IMR-90 (cell line): ENCODE results near the gene DNAH3. TPM values are rescaled to one million over a fixed set of nuclear protein-coding genes. Genes with fewer than 3 reads are reported as not detected.
"Not testable (repeated sequence)": the region's sequence is repeated elsewhere in the genome, so short reads cannot be mapped to it uniquely, and the experiment has no call there.

Experiments
- ATAC-seq: fragments of 200-7000 bp; cut with Tn5 transposase; 2 replicates; pipeline ENCODE4 v1.9.1; 2020; ENCODE audit warnings: low read depth, mild to moderate bottlenecking, moderate library complexity
- BruUV-seq: library from RNA; stranded (reverse); fragments of 400-500 nt; replicated peaks from 2 replicates; lab custom pipeline; 2021; lab: Mats Ljungman, UMichigan
- CTCF ChIA-PET: fragments of 300-600 bp; formaldehyde crosslinking; extraction: SDS; loops from one replicate; lab custom pipeline; 2021; ENCODE audit warnings: antibody characterized with exemption; lab: Yijun Ruan, JAX
- POLR2A ChIA-PET: fragments of 300-600 bp; sonication (Branson Sonifier 250); formaldehyde crosslinking; loops from one replicate; lab custom pipeline; 2022; ENCODE audit warnings: antibody characterized with exemption; ENCODE audit not compliant: unreplicated experiment; lab: Charles Lee
- DNase-seq: peaks from one replicate; pipeline ENCODE4 v3.0.0; 2013
- H2AFZ ChIP-seq: replicated peaks from 2 replicates; pipeline ENCODE3; 2013; ENCODE audit warnings: low read length, mild to moderate bottlenecking; ENCODE audit not compliant: poor library complexity
- H2AK5ac ChIP-seq: 2 replicates; pipeline ENCODE4 v1.6.1; 2013; ENCODE audit warnings: low read depth, low read length, inconsistent platforms
- H2AK9ac ChIP-seq: replicated peaks from 2 replicates; pipeline ENCODE3; 2013; ENCODE audit warnings: mild to moderate bottlenecking, low read depth, low read length, moderate library complexity; ENCODE audit not compliant: poor library complexity
- H2BK120ac ChIP-seq: 2 replicates; pipeline ENCODE4 v1.6.1; 2013; ENCODE audit warnings: low read depth, low read length, inconsistent platforms
- H2BK15ac ChIP-seq: 3 replicates; pipeline ENCODE4 v1.6.1; 2013; ENCODE audit warnings: low read depth, low read length, inconsistent platforms
- H2BK20ac ChIP-seq: 2 replicates; pipeline ENCODE4 v1.6.1; 2013; ENCODE audit warnings: low read depth, mild to moderate bottlenecking, inconsistent platforms, low read length, moderate library complexity
- H2BK5ac ChIP-seq: 2 replicates; pipeline ENCODE4 v1.6.1; 2013; ENCODE audit warnings: mild to moderate bottlenecking, low read depth, low read length, inconsistent platforms; ENCODE audit not compliant: poor library complexity, severe bottlenecking
- H3K14ac ChIP-seq: replicated peaks from 2 replicates; pipeline ENCODE4 v1.6.1; 2013; ENCODE audit warnings: low read depth, low read length, inconsistent platforms
- H3K18ac ChIP-seq: 2 replicates; pipeline ENCODE4 v1.6.1; 2013; ENCODE audit warnings: low read depth, low read length, control low read depth
- H3K23ac ChIP-seq: 2 replicates; pipeline ENCODE4 v1.6.1; 2013; ENCODE audit warnings: low read depth, low read length, inconsistent platforms
- H3K27ac ChIP-seq: 2 replicates; pipeline ENCODE4 v1.5.1; 2013; ENCODE audit warnings: mild to moderate bottlenecking, control low read depth, low read length; ENCODE audit not compliant: insufficient read depth
- H3K27me3 ChIP-seq: 2 replicates; pipeline ENCODE4 v1.6.1; 2013; ENCODE audit warnings: low read length; ENCODE audit not compliant: control insufficient read depth, insufficient read depth
- H3K36me3 ChIP-seq: 2 replicates; pipeline ENCODE4 v1.6.1; 2013; ENCODE audit warnings: low read length, mixed read lengths; ENCODE audit not compliant: control insufficient read depth, insufficient read depth
- H3K4ac ChIP-seq: 2 replicates; pipeline ENCODE4 v1.6.1; 2013; ENCODE audit warnings: low read depth, low read length, inconsistent platforms
- H3K4me1 ChIP-seq: 2 replicates; pipeline ENCODE4 v1.6.1; 2013; ENCODE audit warnings: low read length, mixed read lengths; ENCODE audit not compliant: control insufficient read depth, insufficient read depth
- H3K4me2 ChIP-seq: 2 replicates; pipeline ENCODE4 v1.6.1; 2013; ENCODE audit warnings: low read depth, mild to moderate bottlenecking, control low read depth, low read length, moderate library complexity
- H3K4me3 ChIP-seq: 2 replicates; pipeline ENCODE4 v1.5.1; 2013; ENCODE audit warnings: low read depth, mild to moderate bottlenecking, control low read depth, low read length, moderate library complexity; ENCODE audit not compliant: insufficient read depth
- H3K56ac ChIP-seq: 2 replicates; pipeline ENCODE4 v1.6.1; 2013; ENCODE audit warnings: low read length, inconsistent platforms; ENCODE audit not compliant: insufficient read depth; ENCODE audit errors: extremely low read depth
- H3K79me1 ChIP-seq, 2 experiments: 2 replicates each; pipeline ENCODE4 v1.6.1; 2013; ENCODE audit warnings: low read length in 2 of 2, inconsistent platforms in 1 of 2, low read depth in 1 of 2
- H3K9ac ChIP-seq: 2 replicates; pipeline ENCODE4 v1.6.1; 2013; ENCODE audit warnings: low read depth, low read length, control low read depth
- H3K9me1 ChIP-seq: 2 replicates; pipeline ENCODE4 v1.6.1; 2013; ENCODE audit warnings: low read length, inconsistent platforms; ENCODE audit not compliant: insufficient read depth
- H3K9me3 ChIP-seq: 2 replicates; pipeline ENCODE4 v1.6.1; 2013; ENCODE audit warnings: low read length; ENCODE audit not compliant: control insufficient read depth, insufficient read depth
- H4K20me1 ChIP-seq: 2 replicates; pipeline ENCODE4 v1.6.1; 2013; ENCODE audit warnings: low read length, inconsistent platforms; ENCODE audit not compliant: insufficient read depth
- H4K5ac ChIP-seq: 2 replicates; pipeline ENCODE4 v1.6.1; 2013; ENCODE audit warnings: mild to moderate bottlenecking, low read depth, low read length, control low read depth
- H4K8ac ChIP-seq, 2 experiments: 2 replicates each; pipeline ENCODE4 v1.6.1; 2013; ENCODE audit warnings: low read depth in 2 of 2, low read length in 2 of 2, control low read depth in 1 of 2, inconsistent platforms in 1 of 2
- H4K91ac ChIP-seq: 2 replicates; pipeline ENCODE4 v1.6.1; 2013; ENCODE audit warnings: low read depth, low read length, inconsistent platforms; ENCODE audit not compliant: insufficient read depth
- BHLHE40 ChIP-seq: fragments of 150-350 bp; IDR thresholded peaks from 2 replicates; pipeline ENCODE4 v1.6.1; 2016; ENCODE audit warnings: mild to moderate bottlenecking, low read depth, low read length
- CHD1 ChIP-seq: IDR thresholded peaks from 2 replicates; pipeline ENCODE4 v1.6.1; 2012; ENCODE audit warnings: low read depth, low read length, improper control_type of control experiment
- MAZ ChIP-seq: IDR thresholded peaks from 2 replicates; pipeline ENCODE4 v1.6.1; 2012; ENCODE audit warnings: low read depth, mild to moderate bottlenecking, low read length, improper control_type of control experiment, moderate library complexity, borderline replicate concordance
- MXI1 ChIP-seq: IDR thresholded peaks from 2 replicates; pipeline ENCODE4 v1.6.1; 2012; ENCODE audit warnings: low read depth, mild to moderate bottlenecking, low read length, moderate library complexity, borderline replicate concordance
- NFE2L2 ChIP-seq: fragments of 150-350 bp; IDR thresholded peaks from 2 replicates; pipeline ENCODE4 v1.6.1; 2016; ENCODE audit warnings: low read depth, mild to moderate bottlenecking, low read length
- RAD21 ChIP-seq: IDR thresholded peaks from 2 replicates; pipeline ENCODE4 v1.6.1; 2012; ENCODE audit warnings: low read length, improper control_type of control experiment
- RCOR1 ChIP-seq: IDR thresholded peaks from 2 replicates; pipeline ENCODE4 v1.6.1; 2012; ENCODE audit warnings: mild to moderate bottlenecking, low read length, improper control_type of control experiment; ENCODE audit not compliant: insufficient replicate concordance
- WGBS, 2 experiments: methylation state at CpG; one replicate each; pipeline versions ENCODE4 v1.1.5 to v1.1.7; 2013; ENCODE audit warnings: missing lambda C conversion rate in 2 of 2; ENCODE audit not compliant: insufficient read length in 1 of 2; ENCODE audit errors: extremely low coverage in 2 of 2; 5-methylcytosine and 5-hydroxymethylcytosine counted together
- dilution Hi-C: fragments of 300-500 bp; cut with HindIII; formaldehyde crosslinking; loops from one replicate; pipeline ENCODE4 v1.14.3; 2018; ENCODE audit warnings: low sequenced_read_pairs; ENCODE audit not compliant: unreplicated experiment
- in situ Hi-C: fragments of 300-500 bp; cut with MboI; formaldehyde crosslinking; loops from 3 replicates; pipeline ENCODE4 v1.14.3; 2019; ENCODE audit warnings: low sequenced_read_pairs, inconsistent platforms, mixed read lengths
- intact Hi-C: fragments of 100-400 bp; cut with micrococcal nuclease; formaldehyde crosslinking; loops from 2 replicates; pipeline ENCODE4 v1.10.0; 2022
- polyA plus RNA-seq, 3 experiments: library from polyadenylated mRNA; depleted of rRNA; stranded (reverse); fragments of >200 nt; gene quantifications; 2 replicates each; pipeline ENCODE4 v1.2.3, GENCODE V29; 2012; ENCODE audit warnings: low replicate concordance in 1 of 3
- total RNA-seq: library from RNA; depleted of rRNA; stranded (reverse); fragments of >200 nt; gene quantifications from 2 replicates; pipeline ENCODE4 v1.2.3, GENCODE V29; 2012
- TF ChIP-seq, protein P1 (sequence below): fragments of 150-350 bp; IDR thresholded peaks from 2 replicates; pipeline ENCODE4 v1.6.1; 2017; ENCODE audit warnings: mild to moderate bottlenecking, antibody characterized with exemption, low read length, low read depth

The DNAH3 gene
- total and polyA plus RNA-seq, 2 of the 4 experiments (the other 2 are of a cell fraction) = not detected

DNA sequence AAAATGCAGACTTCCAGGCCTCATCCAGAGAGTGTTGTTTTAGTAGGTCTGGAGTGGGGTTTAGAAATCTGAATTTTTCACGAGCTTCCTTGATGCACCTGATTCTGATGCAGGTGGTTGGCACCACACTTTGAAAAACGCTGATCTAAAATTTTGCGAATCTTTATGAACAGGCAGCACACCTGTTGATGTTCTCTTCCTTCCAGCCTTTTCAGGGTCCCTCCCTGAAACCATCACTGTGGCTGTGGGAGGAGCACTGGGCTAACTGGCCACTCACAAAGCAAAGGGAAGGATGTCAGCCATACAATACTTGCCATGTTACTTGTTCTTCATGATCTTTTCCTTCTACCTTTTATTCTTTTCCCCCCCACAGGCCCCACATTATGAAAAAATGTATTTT is 22.0 kb upstream of the DNAH3 start:
- Histone ChIP-seq H3K56ac (no peak overlapping the region), H3K4me2 (no peak overlapping the region), H3K23ac (no peak overlapping the region), H2BK120ac (no peak overlapping the region), H3K18ac (no peak overlapping the region), H3K4me3 (no peak overlapping the region), H3K9me3 (no peaks in the 10 kb centered on the region), H4K8ac (no peak overlapping the region), H4K5ac (no peak overlapping the region), H2BK20ac (no peak overlapping the region), H3K4me1 (peaks cover 4% of the 10 kb centered on the region; the same call in 1 of the 2 replicates), H3K27ac (no peak overlapping the region), H4K20me1 (peaks cover 7% of the 10 kb centered on the region; the same call in 1 of the 2 replicates), H4K91ac (no peak overlapping the region), H3K27me3 (no peaks in the 10 kb centered on the region), H3K4ac (no peak overlapping the region), H2AK5ac (no peak overlapping the region), H2BK15ac (no peak overlapping the region), H3K79me1 (peaks cover 6 to 16% of the 10 kb centered on the region in 2 experiments; a peak in 3 of 4 replicates), H3K14ac (no peak overlapping the region), H2AFZ (no peak overlapping the region), H3K9ac (no peak overlapping the region), H2AK9ac (no peak overlapping the region), H3K9me1 (peaks cover 10% of the 10 kb centered on the region), H3K36me3 (peaks cover 36% of the 10 kb centered on the region), H2BK5ac (no peak overlapping the region)
- ChIA-PET CTCF (no interaction called here), POLR2A (no interaction called here)
- intact Hi-C loops = no loop called here
- in situ Hi-C loops = loop anchor here (25.0 kb wide), 1 partner anchor 1165 kb away; no protein-coding TSS in a partner anchor
- no peak for ATAC-seq
- WGBS, 2 experiments = 94% methylated on average over 2 of the region's 3 CpGs; no CpG with 5 or more reads in 1 of the 2 experiments
- no peak for DNase-seq
- no TSS peak for BruUV-seq
- no peak for TF ChIP-seq CHD1
- no peak for TF ChIP-seq MXI1
- TF ChIP-seq BHLHE40 = no peak
- TF ChIP-seq NFE2L2 = no peak
- TF ChIP-seq RAD21 = no peak
- TF ChIP-seq MAZ = no peak
- TF ChIP-seq, protein P1, sequence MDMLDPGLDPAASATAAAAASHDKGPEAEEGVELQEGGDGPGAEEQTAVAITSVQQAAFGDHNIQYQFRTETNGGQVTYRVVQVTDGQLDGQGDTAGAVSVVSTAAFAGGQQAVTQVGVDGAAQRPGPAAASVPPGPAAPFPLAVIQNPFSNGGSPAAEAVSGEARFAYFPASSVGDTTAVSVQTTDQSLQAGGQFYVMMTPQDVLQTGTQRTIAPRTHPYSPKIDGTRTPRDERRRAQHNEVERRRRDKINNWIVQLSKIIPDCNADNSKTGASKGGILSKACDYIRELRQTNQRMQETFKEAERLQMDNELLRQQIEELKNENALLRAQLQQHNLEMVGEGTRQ = no peak
- TF ChIP-seq RCOR1 = no peak
- dilution Hi-C loops = no loop called here

DNA sequence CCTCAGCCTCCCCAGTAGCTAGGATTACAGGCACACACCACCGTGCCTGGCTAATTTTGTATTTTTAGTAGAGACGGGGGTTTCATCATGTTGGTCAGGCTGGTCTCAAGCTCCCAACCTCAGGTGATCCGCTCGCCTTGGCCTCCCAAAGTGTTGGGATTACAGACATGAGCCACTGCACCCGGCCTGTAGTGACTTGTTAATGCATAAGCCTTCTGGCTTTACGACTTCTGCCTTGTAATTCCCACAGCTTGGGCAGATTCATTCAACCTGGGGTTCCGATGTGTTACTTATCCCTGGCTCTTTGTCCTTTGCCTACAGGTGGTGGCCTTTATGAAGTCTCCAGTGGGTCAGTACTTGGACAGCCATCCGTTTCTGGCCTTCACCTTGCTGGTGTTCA is 19.5 kb upstream of the DNAH3 start:
- H3K4ac ChIP-seq, H3K9ac ChIP-seq, H2AK5ac ChIP-seq, H3K9me3 ChIP-seq, DNase-seq, H2BK5ac ChIP-seq, BruUV-seq, H4K8ac ChIP-seq, H4K5ac ChIP-seq, H3K18ac ChIP-seq, ATAC-seq, H2BK15ac ChIP-seq, H2BK20ac ChIP-seq, intact Hi-C loops, H2AFZ ChIP-seq, H4K91ac ChIP-seq, H3K14ac ChIP-seq, H2AK9ac ChIP-seq, POLR2A ChIA-PET, H3K27ac ChIP-seq, H3K56ac ChIP-seq, H3K23ac ChIP-seq, H3K4me3 ChIP-seq, H2BK120ac ChIP-seq, H3K27me3 ChIP-seq, H3K4me2 ChIP-seq, dilution Hi-C loops: not testable (repeated sequence)
- Histone ChIP-seq H3K4me1 (peaks cover 13% of the 10 kb centered on the region), H3K36me3 (peaks cover 39% of the 10 kb centered on the region), H4K20me1 (peaks cover 17% of the 10 kb centered on the region), H3K9me1 (peaks cover 20% of the 10 kb centered on the region), H3K79me1 (peaks cover 6 to 22% of the 10 kb centered on the region in 2 experiments; a peak in 3 of 4 replicates)
- WGBS, 2 experiments = 93% methylated on average over 3 of the region's 8 CpGs; no CpG with 5 or more reads in 1 of the 2 experiments
- in situ Hi-C loops = loop anchor here (25.0 kb wide), 1 partner anchor 1167 kb away; no protein-coding TSS in a partner anchor
- CTCF ChIA-PET = interaction anchor here (0.7 to 1.0 kb wide), 3 partner anchors 27 to 130 kb away, joined by 3 to 7 read pairs (median 5); no protein-coding TSS in a partner anchor
